ENCODE measurements around the gene NFIB.

Gene NFIB

DNA sequence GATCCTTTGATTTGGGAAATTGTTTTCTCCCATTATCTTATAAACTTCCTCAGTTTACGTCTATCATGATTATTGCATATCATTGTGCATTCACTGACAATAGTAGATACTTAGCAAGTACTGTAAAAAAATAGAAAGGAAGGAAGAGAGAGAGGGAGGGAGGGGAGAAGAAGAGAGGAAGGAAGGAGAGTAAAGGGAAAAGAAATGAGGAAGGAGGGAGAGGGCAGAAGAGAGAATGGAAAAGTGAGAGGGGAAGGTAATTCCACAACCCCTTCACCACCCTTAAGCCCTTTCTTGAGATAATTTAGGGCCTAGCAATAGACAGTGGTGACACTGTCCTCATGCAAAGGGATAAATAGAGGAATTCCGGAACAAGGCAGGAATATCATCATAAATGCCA is 64.4 kb downstream of the NFIB start:
- in situ Hi-C loops (cut with MboI; ENCODE audit: low sequenced_read_pairs): no loop called here

DNA sequence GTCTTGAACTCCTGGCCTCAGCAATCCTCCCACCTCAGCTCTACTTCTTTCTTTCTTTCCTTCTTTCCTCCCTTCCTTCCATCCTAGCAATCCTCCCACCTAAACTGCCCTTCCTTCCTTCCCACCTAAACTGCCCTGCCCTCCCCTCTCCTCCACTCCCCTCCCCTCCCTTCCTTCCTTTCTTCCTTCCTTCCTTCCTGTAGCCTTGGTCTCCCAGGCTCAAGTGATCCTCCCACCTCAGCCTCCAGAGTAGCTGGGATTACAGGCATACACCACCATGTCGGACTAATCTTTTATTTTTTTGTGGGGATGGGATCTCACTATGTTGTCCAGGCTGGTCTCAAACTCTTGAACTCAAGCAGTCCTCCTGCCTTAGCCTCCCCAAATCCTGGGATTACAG is 65.8 kb downstream of the NFIB start:
- in situ Hi-C loops (cut with MboI; ENCODE audit: low sequenced_read_pairs): no loop called here

GRCh38 chr9:14247577-14247976 is 66.4 kb downstream of the NFIB start:
- in situ Hi-C loops (cut with MboI; ENCODE audit: low sequenced_read_pairs): no loop called here

DNA sequence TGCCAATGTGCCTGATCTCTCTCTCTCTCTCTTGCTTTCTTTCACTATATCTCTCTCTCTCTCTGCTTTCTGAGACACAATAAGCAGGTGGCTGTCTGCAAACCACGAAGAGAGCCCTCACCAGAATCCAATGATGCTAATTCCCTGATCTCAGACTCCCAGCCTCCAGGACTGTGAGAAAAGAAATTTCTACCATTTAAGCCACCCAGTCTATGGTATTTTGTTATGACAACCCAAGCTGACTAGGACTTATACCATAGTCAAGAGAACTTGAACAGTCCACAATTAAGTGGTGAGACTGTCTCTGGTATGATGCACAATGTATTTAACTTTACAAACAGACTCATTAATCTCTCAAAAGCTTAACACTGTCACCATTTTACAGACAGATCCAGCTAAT is 67.0 kb downstream of the NFIB start:
- in situ Hi-C loops (cut with MboI; ENCODE audit: low sequenced_read_pairs): no loop called here

- in situ Hi-C loops (cut with MboI; ENCODE audit: low sequenced_read_pairs): no loop called here
Measured at GRCh38 chr9:14245901-14246525, 67.9 kb downstream of the NFIB start.

DNA sequence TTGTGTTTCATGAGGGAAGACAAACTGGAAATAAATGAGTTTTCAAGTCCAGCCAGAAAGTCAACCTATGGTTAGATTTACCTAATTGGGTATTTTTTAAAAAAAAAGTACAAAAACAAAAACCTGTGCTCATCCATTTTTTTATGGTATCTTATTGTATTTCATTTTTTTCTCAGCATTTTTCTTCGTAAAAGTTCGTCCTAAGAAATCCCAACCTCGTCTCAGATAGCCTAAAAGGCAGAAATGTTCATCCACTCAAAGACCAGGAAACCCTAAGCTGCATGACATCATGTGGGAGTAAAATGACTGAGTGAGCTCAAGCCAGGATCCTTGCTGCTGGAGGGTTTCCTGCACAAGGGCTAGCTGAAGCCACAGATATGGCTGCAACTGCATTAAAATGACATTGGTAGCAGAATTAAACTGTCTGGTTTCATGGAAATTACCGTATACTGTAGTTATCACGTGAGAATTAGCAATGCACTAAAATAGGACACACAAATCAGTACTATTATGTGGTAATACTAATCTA is 70.4 kb downstream of the NFIB start:
- in situ Hi-C loops (cut with MboI; ENCODE audit: low sequenced_read_pairs): no loop called here

DNA sequence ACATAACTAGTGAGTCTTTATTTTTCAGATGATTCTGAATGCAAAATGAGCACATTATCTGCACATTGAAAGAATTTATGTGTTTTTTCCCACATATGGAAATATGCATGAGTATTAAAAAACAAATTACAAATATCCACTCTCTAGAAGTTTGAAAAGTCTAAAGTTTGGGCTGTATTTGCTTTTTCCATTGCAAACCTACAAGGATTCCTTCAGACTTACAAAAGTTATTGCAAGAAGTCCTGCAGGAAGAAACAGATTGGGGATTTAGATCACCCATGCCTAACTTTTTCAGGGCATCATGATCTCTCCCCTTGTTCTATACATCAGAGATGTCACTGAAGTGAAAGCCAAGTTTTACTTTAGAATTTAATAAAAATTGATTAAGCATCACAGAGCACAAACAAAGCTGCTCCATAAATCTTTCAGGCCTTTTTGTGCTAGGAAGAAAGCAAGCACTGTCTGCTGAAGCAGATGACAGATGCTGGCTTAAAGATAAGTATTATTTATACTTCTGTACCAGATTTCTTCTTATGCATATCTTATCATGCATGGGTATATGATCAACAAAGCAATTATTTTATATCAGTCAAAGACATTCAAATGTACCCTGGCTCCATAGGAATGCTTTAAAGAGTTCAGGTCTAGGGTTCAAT is 71.7 kb downstream of the NFIB start:
- in situ Hi-C loops (cut with MboI; ENCODE audit: low sequenced_read_pairs): no loop called here

DNA sequence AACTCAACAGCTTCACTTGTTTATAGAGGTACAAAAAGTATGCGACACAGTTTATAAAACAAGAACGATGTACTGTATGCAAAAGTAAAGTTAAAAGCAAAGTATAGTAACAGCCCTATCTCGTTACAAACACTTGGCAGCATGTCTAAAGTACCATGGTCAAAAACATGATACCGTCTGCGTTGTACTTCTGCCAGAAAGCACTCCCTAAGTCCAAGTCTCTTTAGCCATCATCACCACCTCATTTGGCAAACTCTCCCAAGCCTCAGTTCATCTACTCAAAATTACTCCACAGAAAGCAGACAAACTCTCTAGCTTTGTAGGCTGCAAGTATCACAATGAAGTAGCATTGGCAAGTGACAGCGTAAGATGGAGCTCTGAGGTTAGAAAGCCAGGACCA is 73.4 kb downstream of the NFIB start:
- in situ Hi-C loops (cut with MboI; ENCODE audit: low sequenced_read_pairs): no loop called here

DNA sequence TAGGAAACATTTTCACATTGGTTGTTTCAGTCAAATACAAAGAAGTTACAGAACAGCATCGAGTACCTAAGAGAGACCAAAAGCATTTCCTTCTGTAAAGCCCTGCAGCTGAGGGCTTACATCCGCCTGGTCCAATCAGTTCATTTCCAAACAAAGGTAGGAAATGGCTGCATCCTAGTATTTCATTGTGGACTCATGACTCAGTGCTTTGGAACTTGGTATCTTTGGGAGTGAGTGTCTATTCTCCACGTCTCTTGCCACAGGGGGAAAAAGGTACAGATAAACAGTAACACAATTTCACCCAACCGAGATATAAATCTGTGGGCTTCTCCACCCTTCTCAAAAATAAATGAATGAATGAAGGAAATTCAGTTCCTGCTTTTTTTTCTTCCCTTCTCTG is 75.4 kb downstream of the NFIB start:
- in situ Hi-C loops (cut with MboI; ENCODE audit: low sequenced_read_pairs): no loop called here

DNA sequence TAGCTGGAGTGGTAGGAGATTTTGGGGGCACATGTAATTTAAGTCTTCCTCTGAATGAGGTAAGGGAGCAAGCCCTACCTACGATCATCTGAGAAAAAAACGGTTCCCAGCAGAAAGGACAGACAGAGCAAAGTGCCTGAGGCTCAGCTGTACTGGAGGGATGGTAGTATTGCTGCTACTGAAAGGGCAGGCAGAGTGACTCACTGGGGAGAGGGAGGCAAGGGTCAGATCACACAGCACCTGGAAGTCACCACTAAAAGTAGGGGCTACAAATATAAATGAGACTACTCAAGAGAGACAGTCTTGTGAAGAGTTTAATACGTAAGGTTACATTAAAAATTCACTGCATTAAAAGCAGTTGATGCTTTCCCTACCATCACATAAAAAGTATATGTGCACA is 75.9 kb downstream of the NFIB start:
- in situ Hi-C loops (cut with MboI; ENCODE audit: low sequenced_read_pairs): no loop called here

GRCh38 chr9:14236591-14236990 is 77.3 kb downstream of the NFIB start:
- in situ Hi-C loops (cut with MboI; ENCODE audit: low sequenced_read_pairs): no loop called here

GRCh38 chr9:14232111-14232510 is 81.8 kb downstream of the NFIB start:
- in situ Hi-C loops (cut with MboI; ENCODE audit: low sequenced_read_pairs): no loop called here

DNA sequence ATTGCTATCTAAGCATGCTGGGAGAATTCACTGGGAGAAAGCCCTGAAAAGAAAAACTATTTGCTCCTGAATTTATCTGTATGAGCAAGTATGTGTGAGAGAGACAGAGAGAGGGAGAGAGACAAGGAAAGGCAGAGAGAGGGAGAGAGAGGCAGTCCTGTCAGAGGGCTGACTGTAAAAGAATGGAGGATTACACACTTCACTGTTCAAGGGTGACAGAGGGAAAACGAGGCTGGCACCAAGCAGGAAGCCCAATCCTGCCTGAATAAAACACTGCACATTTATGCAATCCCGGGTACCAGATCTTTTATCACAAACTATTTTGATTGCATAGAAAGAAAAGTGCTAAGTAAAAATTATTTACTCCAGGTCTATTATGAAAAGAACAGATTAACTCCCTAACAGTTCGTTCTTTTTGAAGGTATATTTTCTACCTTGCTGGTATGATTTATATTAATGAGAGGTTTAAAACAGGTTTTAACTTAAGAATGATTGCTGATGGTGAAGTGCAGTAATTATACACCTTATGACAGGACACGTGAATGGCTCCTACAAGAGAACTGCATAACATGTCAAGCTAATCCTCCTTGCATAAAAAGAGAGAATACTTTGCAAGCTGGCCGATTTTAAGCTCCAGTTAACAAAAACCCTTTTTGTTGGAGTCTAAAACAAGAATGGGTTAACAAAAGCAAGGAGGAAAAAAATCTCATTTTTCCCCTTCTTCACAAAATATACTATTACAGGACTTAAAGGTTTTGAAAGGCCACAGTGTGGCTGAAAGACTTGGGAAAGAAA is 82.5 kb downstream of the NFIB start:
- in situ Hi-C loops (cut with MboI; ENCODE audit: low sequenced_read_pairs): no loop called here

DNA sequence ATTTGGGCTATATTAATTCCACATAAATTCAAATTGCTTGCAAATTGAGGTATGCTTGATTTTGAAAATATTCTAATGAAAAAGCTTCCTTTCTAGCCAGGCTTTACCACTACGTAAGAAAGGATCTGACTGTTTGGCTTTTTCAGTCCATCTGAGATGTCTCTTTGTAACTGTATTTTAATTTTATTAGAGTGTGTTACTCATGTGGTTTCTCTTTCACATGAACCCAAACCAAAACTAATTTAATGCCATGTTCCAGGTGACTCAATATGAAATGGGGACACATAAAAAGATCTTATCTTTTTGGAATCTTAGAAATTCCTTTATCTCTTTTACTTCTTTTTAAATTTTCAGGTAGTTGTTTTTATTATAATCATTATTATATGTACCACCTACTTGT is 85.3 kb downstream of the NFIB start:
- in situ Hi-C loops (cut with MboI; ENCODE audit: low sequenced_read_pairs): no loop called here

DNA sequence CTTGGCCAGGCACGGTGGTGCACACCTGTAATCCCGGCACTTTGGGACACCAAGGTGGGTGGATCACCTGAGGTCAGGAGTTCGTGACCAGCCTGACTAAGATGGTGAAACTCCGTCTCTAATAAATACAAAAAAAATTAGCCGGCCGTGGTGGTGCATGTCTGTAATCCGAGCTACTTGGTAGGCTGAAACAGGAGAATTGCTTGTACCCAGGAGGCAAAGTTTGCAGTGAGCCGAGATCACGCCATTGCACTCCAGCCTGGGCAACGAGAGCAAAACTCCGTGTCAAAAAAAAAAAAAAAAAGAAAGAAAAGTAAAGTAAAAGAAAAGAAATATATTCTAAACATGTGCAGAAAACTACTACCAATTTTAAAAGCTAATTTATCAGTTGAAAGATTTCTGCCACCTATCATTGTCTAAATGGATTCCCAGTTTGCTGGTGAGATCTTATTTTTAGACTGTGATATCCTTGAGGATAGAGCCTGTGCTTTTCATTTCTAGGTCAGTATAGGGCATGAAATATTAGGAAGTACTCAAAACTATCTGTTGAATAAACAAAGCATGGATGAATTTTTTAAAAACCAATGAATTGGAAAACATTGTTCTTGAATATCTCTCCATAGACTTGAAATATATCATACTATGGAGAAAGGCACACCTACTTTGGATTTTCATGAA is 86.9 kb downstream of the NFIB start:
- in situ Hi-C loops (cut with MboI; ENCODE audit: low sequenced_read_pairs): no loop called here

GRCh38 chr9:14223081-14223480 is 90.9 kb downstream of the NFIB start:
- in situ Hi-C loops (cut with MboI; ENCODE audit: low sequenced_read_pairs): no loop called here

- in situ Hi-C loops (cut with MboI; ENCODE audit: low sequenced_read_pairs): no loop called here
Measured at GRCh38 chr9:14222149-14222835, 91.6 kb downstream of the NFIB start.

- in situ Hi-C loops (cut with MboI; ENCODE audit: low sequenced_read_pairs): no loop called here
Measured at GRCh38 chr9:14221558-14221957, 92.4 kb downstream of the NFIB start.

DNA sequence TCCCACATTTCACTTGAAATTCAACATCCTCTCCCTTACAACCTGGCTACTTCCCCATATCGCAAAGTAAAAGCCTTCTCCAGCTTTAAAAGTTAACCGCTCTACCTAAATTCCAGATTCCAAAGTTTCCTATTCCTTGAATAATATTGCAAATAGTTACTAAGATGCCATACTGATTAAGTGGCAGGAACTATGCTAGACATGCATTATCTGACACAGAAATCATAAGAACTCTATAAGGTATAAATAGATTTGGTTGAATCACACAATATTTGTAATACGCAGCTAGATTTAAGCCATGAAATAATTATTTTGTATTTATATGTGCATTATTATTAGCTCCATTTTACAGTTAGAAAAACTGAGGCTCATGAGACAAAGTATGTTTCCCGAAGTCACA is 92.8 kb downstream of the NFIB start:
- in situ Hi-C loops (cut with MboI; ENCODE audit: low sequenced_read_pairs): no loop called here

GRCh38 chr9:14220256-14220655 is 93.7 kb downstream of the NFIB start:
- in situ Hi-C loops (cut with MboI; ENCODE audit: low sequenced_read_pairs): no loop called here

GRCh38 chr9:14219850-14220249 is 94.1 kb downstream of the NFIB start:
- in situ Hi-C loops (cut with MboI; ENCODE audit: low sequenced_read_pairs): no loop called here

Data from HL-60/S4 treated with phorbol 12-myristate 13-acetate at 8.2 ng/mL for 4 days and 3 days (cell line).